Trophoblast cell (in vitro differentiated cells and primary cell): ENCODE measurements around the gene TNFRSF4.

Experiments
- DNase-seq, 2 donors: peaks; one replicate each; pipeline ENCODE4 v3.0.0-alpha.2; 2016
- H2AFZ ChIP-seq: 2 replicates; pipeline ENCODE4 v1.6.1; 2013; ENCODE audit warnings: low read length, moderate library complexity, mild to moderate bottlenecking; ENCODE audit not compliant: insufficient read depth, poor library complexity
- H2AK5ac ChIP-seq: 2 replicates; pipeline ENCODE4 v1.6.1; 2013; ENCODE audit warnings: mild to moderate bottlenecking, low read length
- H2BK120ac ChIP-seq: 2 replicates; pipeline ENCODE4 v1.6.1; 2013; ENCODE audit warnings: low read length, mild to moderate bottlenecking, moderate library complexity; ENCODE audit not compliant: insufficient read depth, poor library complexity
- H2BK12ac ChIP-seq: 2 replicates; pipeline ENCODE4 v1.6.1; 2013; ENCODE audit warnings: mild to moderate bottlenecking, low read length, moderate library complexity
- H2BK5ac ChIP-seq: 2 replicates; pipeline ENCODE4 v1.6.1; 2013; ENCODE audit warnings: low read length, low read depth, moderate library complexity, mild to moderate bottlenecking; ENCODE audit not compliant: poor library complexity
- H3K14ac ChIP-seq: 2 replicates; pipeline ENCODE4 v1.6.1; 2013; ENCODE audit warnings: mild to moderate bottlenecking, low read length
- H3K18ac ChIP-seq: 2 replicates; pipeline ENCODE4 v1.6.1; 2013; ENCODE audit warnings: mild to moderate bottlenecking, low read length
- H3K23ac ChIP-seq: 2 replicates; pipeline ENCODE4 v1.6.1; 2013; ENCODE audit warnings: low read length
- H3K27ac ChIP-seq: 2 replicates; pipeline ENCODE4 v1.5.1; 2013; ENCODE audit warnings: low read depth, mild to moderate bottlenecking, inconsistent platforms, low read length, moderate library complexity
- H3K27me3 ChIP-seq: 2 replicates; pipeline ENCODE4 v1.6.1; 2013; ENCODE audit warnings: inconsistent platforms, mild to moderate bottlenecking, low read length, moderate library complexity; ENCODE audit not compliant: insufficient read depth
- H3K36me3 ChIP-seq, 2 experiments: 1 replicate in 1 of 2; 2 replicates in 1 of 2; pipeline ENCODE4 v1.6.1; 2013; ENCODE audit warnings: low read length in 2 of 2, mild to moderate bottlenecking in 2 of 2, moderate library complexity in 1 of 2; ENCODE audit not compliant: insufficient read depth in 2 of 2, control insufficient read depth in 1 of 2
- H3K4ac ChIP-seq: 2 replicates; pipeline ENCODE4 v1.6.1; 2013; ENCODE audit warnings: low read depth, mild to moderate bottlenecking, low read length, moderate library complexity
- H3K4me1 ChIP-seq, 2 experiments: 1 replicate in 1 of 2; 2 replicates in 1 of 2; pipeline ENCODE4 v1.6.1; 2013; ENCODE audit warnings: low read length in 2 of 2, mild to moderate bottlenecking in 2 of 2, moderate library complexity in 1 of 2; ENCODE audit not compliant: insufficient read depth in 2 of 2, control insufficient read depth in 1 of 2
- H3K4me2 ChIP-seq: 2 replicates; pipeline ENCODE4 v1.6.1; 2013; ENCODE audit warnings: inconsistent platforms, mild to moderate bottlenecking, low read length, moderate library complexity
- H3K4me3 ChIP-seq: 2 replicates; pipeline ENCODE4 v1.5.1; 2013; ENCODE audit warnings: mild to moderate bottlenecking, low read depth, low read length, inconsistent platforms
- H3K79me1 ChIP-seq: one replicate; pipeline ENCODE4 v1.6.1; 2013; ENCODE audit warnings: low read length
- H3K79me2 ChIP-seq: 2 replicates; pipeline ENCODE4 v1.6.1; 2013; ENCODE audit warnings: low read length, mild to moderate bottlenecking; ENCODE audit not compliant: control insufficient read depth, insufficient read depth, poor library complexity
- H3K9ac ChIP-seq: 2 replicates; pipeline ENCODE4 v1.6.1; 2013; ENCODE audit warnings: mild to moderate bottlenecking, low read length
- H3K9me3 ChIP-seq: 2 replicates; pipeline ENCODE4 v1.6.1; 2013; ENCODE audit warnings: low read depth, mild to moderate bottlenecking, control low read depth, inconsistent platforms, low read length; ENCODE audit not compliant: insufficient read depth
- H4K12ac ChIP-seq: 2 replicates; pipeline ENCODE4 v1.6.1; 2013; ENCODE audit warnings: low read depth, mild to moderate bottlenecking, low read length, moderate library complexity
- H4K8ac ChIP-seq: 2 replicates; pipeline ENCODE4 v1.6.1; 2013; ENCODE audit warnings: low read depth, mild to moderate bottlenecking, low read length, moderate library complexity
- H4K91ac ChIP-seq: one replicate; pipeline ENCODE4 v1.6.1; 2013; ENCODE audit warnings: low read depth, mild to moderate bottlenecking, low read length, moderate library complexity
- WGBS: extraction: QIAGEN DNeasy Blood & Tissue Kit; methylation state at CpG from one replicate; pipeline ENCODE4 v1.1.7; 2013; ENCODE audit warnings: missing lambda C conversion rate; ENCODE audit not compliant: insufficient read length, insufficient coverage; ENCODE audit errors: extremely low coverage; 5-methylcytosine and 5-hydroxymethylcytosine counted together

The TNFRSF4 gene

DNA sequence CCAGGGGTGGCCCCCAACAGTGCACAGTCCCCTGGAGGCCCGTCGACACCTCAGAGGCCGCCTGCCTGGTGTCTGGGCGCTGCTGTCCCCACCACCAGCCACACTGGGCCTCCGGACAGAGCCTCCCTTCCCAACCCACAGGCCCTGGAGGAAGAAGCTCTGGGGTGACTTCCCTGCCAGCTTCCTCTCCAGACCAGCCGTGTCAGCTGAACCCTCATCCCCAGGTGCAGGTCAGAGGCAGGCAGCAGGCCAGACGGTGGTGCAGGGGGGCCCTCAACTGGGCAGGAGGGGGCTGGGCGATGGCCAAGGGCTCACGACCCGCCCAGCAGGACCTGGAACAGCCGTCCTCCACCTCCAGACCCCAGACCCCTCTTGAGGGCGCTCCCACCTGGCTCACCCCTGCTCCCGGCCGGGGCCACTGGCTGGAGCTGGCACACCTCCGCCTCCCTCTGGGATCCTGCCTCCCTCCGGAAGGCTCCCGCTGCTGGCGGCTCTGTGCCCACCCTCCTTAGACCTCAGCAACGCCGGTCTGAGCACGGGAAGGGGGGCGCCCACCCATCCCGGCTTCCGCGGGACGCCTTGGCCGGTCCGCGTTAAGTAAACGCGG, 8.1 kb downstream of the TNFRSF4 start:
- H3K4me1 ChIP-seq: peaks cover 0 to 3% of the 10 kb centered on the region in 2 experiments
- no peak overlapping the region for H2AK5ac ChIP-seq
- H2BK5ac ChIP-seq: no peak overlapping the region
- peaks cover 1% of the 10 kb centered on the region for H3K79me1 ChIP-seq
- H2AFZ ChIP-seq: no peak overlapping the region
- H3K9me3 ChIP-seq: no peaks in the 10 kb centered on the region
- peaks cover 18% of the 10 kb centered on the region for H3K27me3 ChIP-seq
- H4K91ac ChIP-seq: no peak overlapping the region
- no peak overlapping the region for H3K4ac ChIP-seq
- no CpG with 5 or more reads among the region's 31 CpGs for WGBS
- no peak overlapping the region for H3K14ac ChIP-seq
- no peaks in the 10 kb centered on the region for H3K79me2 ChIP-seq
- H3K36me3 ChIP-seq: no peaks in the 10 kb centered on the region
- no peak overlapping the region for H2BK12ac ChIP-seq
- no peak overlapping the region for H3K4me3 ChIP-seq
- no peak overlapping the region for H3K4me2 ChIP-seq
- no peak overlapping the region for H3K9ac ChIP-seq
- no peak for DNase-seq
- no peak overlapping the region for H3K23ac ChIP-seq
- H2BK120ac ChIP-seq: no peak overlapping the region
- H4K12ac ChIP-seq: no peak overlapping the region
- no peak overlapping the region for H3K18ac ChIP-seq
- no peak overlapping the region for H4K8ac ChIP-seq
- no peak overlapping the region for H3K27ac ChIP-seq

GRCh38 chr1:1204998-1205768, 8.8 kb downstream of the TNFRSF4 start:
- Histone ChIP-seq H3K4me1 (peaks cover 0 to 3% of the 10 kb centered on the region in 2 experiments), H3K4ac (no peak overlapping the region), H4K12ac (no peak overlapping the region), H4K8ac (no peak overlapping the region), H2AFZ (no peak overlapping the region), H2BK120ac (no peak overlapping the region), H3K79me1 (peaks cover 1% of the 10 kb centered on the region), H4K91ac (no peak overlapping the region), H3K27ac (no peak overlapping the region), H3K9me3 (peaks cover 2% of the 10 kb centered on the region), H3K79me2 (no peaks in the 10 kb centered on the region), H3K23ac (no peak overlapping the region), H2BK12ac (no peak overlapping the region), H3K18ac (no peak overlapping the region), H3K36me3 (no peaks in the 10 kb centered on the region), H2BK5ac (no peak overlapping the region), H3K4me3 (no peak overlapping the region), H3K27me3 (peaks cover 24% of the 10 kb centered on the region), H3K14ac (no peak overlapping the region), H3K4me2 (no peak overlapping the region), H2AK5ac (no peak overlapping the region), H3K9ac (no peak overlapping the region)
- WGBS: no CpG with 5 or more reads among the region's 19 CpGs
- DNase-seq: no peak

DNA sequence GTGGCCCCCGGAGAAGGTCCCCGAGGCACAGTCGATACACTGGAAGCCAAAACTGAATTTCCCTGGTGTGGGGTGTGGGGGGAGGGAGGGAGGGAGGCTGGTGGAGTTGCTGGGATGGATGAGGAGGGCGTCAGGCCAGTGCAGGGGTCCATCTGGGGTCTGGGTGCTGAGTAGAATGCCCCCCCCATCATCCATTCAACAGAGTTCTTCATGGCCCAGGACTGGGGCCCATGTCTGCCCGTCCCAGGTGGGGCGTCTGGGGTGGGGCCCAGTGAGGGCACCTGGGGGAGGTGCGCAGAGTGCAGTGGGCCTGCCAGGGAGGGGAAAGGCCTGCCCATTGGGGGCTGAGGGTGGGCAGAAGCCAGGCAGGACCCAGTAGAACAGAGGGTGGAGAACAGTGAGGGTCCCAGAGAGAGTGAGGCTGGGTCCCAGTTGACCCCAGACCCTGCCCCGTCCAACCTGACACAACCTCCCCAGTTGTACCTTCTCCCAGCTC, 9.5 kb downstream of the TNFRSF4 start:
- no peak for DNase-seq
- Histone ChIP-seq H3K4me3 (no peak overlapping the region), H3K14ac (no peak overlapping the region), H3K27me3 (peaks cover 24% of the 10 kb centered on the region), H3K79me1 (peaks cover 1% of the 10 kb centered on the region), H2AFZ (no peak overlapping the region), H2BK120ac (no peak overlapping the region), H3K9me3 (peaks cover 2% of the 10 kb centered on the region), H3K79me2 (no peaks in the 10 kb centered on the region), H3K27ac (no peak overlapping the region), H2BK12ac (no peak overlapping the region), H3K4me1 (peaks cover 0 to 3% of the 10 kb centered on the region in 2 experiments), H3K18ac (no peak overlapping the region), H3K4ac (no peak overlapping the region), H3K4me2 (no peak overlapping the region), H4K12ac (no peak overlapping the region), H4K91ac (no peak overlapping the region), H2AK5ac (no peak overlapping the region), H2BK5ac (no peak overlapping the region), H4K8ac (no peak overlapping the region), H3K23ac (no peak overlapping the region), H3K9ac (no peak overlapping the region), H3K36me3 (no peaks in the 10 kb centered on the region)
- WGBS: no CpG with 5 or more reads among the region's 8 CpGs

DNA sequence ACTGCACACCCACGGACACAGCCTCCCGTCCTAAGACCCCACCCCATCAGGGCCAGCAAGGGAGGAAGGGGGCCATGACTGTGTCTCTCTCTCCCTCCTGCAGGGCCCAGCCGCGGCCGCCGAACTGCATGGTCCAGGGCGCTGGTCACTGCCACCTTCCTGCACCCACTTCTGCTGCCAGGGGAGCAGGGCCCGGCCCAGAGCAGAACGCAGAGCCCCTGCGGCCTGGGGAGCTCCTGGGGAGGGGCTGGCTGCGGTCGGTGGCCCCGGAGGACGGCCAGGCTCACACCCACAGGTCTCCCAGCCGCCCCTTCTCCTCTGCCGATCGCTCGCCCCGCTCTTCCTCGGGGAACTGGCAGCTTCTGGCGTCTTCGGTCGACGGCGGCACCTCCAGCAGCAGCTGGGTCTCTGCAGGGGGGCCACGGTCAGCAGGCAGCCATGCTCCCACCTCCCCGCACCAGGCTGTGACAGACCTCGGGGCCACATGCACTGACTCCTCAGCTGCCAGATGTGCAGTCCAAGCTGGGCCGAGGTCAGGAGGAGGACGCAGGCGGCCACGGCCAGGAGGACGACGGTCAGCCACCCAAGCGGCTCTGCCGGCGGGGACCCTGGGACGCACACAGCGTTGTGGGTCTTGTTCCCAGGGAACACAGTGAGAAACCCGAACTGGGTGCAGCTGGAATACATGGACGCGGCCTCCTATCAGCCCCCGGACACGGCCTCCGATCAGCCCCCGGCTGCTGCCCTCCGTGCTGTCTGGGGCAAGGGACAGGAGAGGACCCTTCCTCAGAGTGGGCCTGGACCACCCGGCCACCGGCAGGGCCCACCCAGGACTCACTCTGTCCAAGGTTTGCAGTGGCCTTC, 10.2 kb downstream of the TNFRSF4 start:
- Histone ChIP-seq H4K91ac (no peak overlapping the region), H2BK12ac (no peak overlapping the region), H3K79me2 (no peaks in the 10 kb centered on the region), H4K12ac (no peak overlapping the region), H3K18ac (no peak overlapping the region), H3K14ac (no peak overlapping the region), H3K4me1 (peaks cover 0 to 3% of the 10 kb centered on the region in 2 experiments), H4K8ac (no peak overlapping the region), H3K4me2 (no peak overlapping the region), H3K4me3 (no peak overlapping the region), H2BK5ac (no peak overlapping the region), H3K79me1 (peaks cover 1% of the 10 kb centered on the region), H3K27ac (no peak overlapping the region), H3K9ac (no peak overlapping the region), H3K23ac (no peak overlapping the region), H2AK5ac (no peak overlapping the region), H3K27me3 (peaks cover 24% of the 10 kb centered on the region), H2BK120ac (no peak overlapping the region), H3K36me3 (no peaks in the 10 kb centered on the region), H3K4ac (no peak overlapping the region), H3K9me3 (peaks cover 3% of the 10 kb centered on the region), H2AFZ (no peak overlapping the region)
- WGBS: no CpG with 5 or more reads among the region's 49 CpGs
- no peak for DNase-seq
